GM12874 (cell line): Measurements from ENCODE around the gene PRUNE1.

Source experiments
- CTCF ChIP-seq: IDR thresholded peaks from 2 replicates; pipeline ENCODE4 v1.5.1; 2011; ENCODE audit warnings: low read depth, mild to moderate bottlenecking, control low read depth, low read length, moderate library complexity; ENCODE audit not compliant: insufficient read depth

PRUNE1 gene

GRCh38 chr1:150973836-150974579, 34.2 kb upstream of the PRUNE1 start:
- no peak for TF ChIP-seq CTCF

GRCh38 chr1:150974580-150975478, 33.4 kb upstream of the PRUNE1 start, which contains the start of gene CERS2:
CERS2 (minus strand) TSS chr1:150974835; CDS start chr1:150969090, 5,745 bp downstream.
- TF ChIP-seq CTCF = no peak

GRCh38 chr1:150976401-150976821, 31.8 kb upstream of the PRUNE1 start:
- TF ChIP-seq CTCF = no peak

- TF ChIP-seq CTCF = no peak
Measured at GRCh38 chr1:150976879-150977694, 31.2 kb upstream of the PRUNE1 start.

DNA sequence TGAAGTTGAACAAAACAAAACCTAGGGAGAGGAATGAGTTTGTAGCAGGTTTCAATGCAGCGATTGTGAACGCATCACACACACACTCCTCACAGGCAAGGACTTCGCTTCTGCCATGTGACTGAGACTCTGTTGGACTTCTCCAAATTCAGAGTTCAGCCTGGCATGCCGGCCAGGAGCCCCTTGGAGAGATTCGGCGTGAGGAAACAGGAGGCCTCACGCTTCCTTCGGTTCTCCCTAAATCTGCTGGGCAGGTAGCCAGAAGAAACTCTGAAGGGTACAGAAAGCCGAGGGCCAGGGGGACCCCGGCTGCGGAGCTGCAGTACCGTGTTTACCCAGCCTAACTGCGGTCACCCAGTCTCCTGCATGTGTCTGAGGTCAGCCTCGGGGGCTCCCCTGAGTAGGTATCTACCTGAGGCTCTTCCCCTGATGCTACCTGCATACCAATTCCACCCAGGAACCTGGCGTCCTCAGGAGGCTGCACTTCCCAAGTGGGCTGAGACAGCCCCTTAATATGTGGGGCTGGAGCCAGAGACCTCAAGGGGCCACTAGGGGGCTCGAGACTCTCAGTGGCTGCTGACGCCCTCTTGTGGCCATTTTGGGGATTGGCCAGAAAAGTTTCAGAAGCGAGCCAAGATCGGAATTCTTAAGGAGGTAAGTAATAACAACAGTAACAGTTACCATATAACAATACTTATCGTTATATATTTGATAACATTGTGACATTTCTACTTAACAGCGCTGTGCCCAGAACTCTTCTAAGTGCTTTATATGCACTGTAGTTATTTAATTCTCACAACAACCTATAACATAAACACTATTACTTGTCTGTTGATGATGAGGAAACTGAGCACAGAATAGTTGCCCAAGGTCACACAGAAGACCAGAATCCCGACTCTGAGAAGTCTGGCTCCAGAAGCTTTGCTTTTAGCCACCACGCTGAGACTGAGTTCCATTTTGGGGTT, 28.9 kb upstream of the PRUNE1 start:
- peak; percentile 100 for TF ChIP-seq CTCF

- TF ChIP-seq CTCF = no peak
Measured at GRCh38 chr1:150981177-150981804, 27.0 kb upstream of the PRUNE1 start.
